HUDEP-2 (cell line): ENCODE results near the gene ZXDC.

Experiments used
- DNase-seq, 76 experiments: peaks; one replicate each; lab custom pipeline; 2025; ENCODE audit not compliant: unreplicated experiment in 76 of 76; lab: John Stamatoyannopoulos, UW

The ZXDC gene

GRCh38 chr3:126475413-126476114 lies at the start of gene ZXDC:
ZXDC (minus strand) TSS chr3:126475891; CDS start chr3:126475865, 26 bp downstream.
- peak in 74 of 76 experiments; percentile 20 to 95 (median 86) for DNase-seq

- no peak for DNase-seq
Observed at GRCh38 chr3:126525091-126525852, 49.6 kb upstream of the ZXDC start.

- DNase-seq, result peak in 1 of 76 experiments; percentile 26
Observed at GRCh38 chr3:126524429-126524988, 48.8 kb upstream of the ZXDC start.

- DNase-seq, result peak in 11 of 76 experiments; percentile 6 to 42 (median 19)
Observed at GRCh38 chr3:126523745-126524428, 48.2 kb upstream of the ZXDC start, which contains the start of gene CHST13. CHST13 (plus strand) TSS chr3:126524155; CDS start chr3:126524333, 178 bp downstream.

- peak in 24 of 76 experiments; percentile 7 to 44 (median 20) for DNase-seq
Observed at GRCh38 chr3:126522363-126522788, 46.7 kb upstream of the ZXDC start.

GRCh38 chr3:126521122-126521891 lies 45.6 kb upstream of the ZXDC start:
- DNase-seq, result no peak

GRCh38 chr3:126519506-126520455 lies 44.1 kb upstream of the ZXDC start:
- no peak for DNase-seq

- no peak for DNase-seq
Observed at GRCh38 chr3:126518779-126519177, 43.1 kb upstream of the ZXDC start.

- DNase-seq, result no peak
Observed at GRCh38 chr3:126517986-126518778, 42.5 kb upstream of the ZXDC start.

GRCh38 chr3:126517291-126517951 lies 41.7 kb upstream of the ZXDC start, which contains the start of gene UROC1:
UROC1 (minus strand) TSS chr3:126517773; CDS start chr3:126517719, 54 bp downstream.
- no peak for DNase-seq

GRCh38 chr3:126516936-126517290 lies 41.2 kb upstream of the ZXDC start:
- no peak for DNase-seq

- no peak for DNase-seq
Observed at GRCh38 chr3:126516152-126516935, 40.7 kb upstream of the ZXDC start.

GRCh38 chr3:126515066-126515706 lies 39.5 kb upstream of the ZXDC start:
- DNase-seq, result no peak

GRCh38 chr3:126514161-126514560 lies 38.5 kb upstream of the ZXDC start:
- no peak for DNase-seq

- no peak for DNase-seq
Observed at GRCh38 chr3:126512916-126513650, 37.4 kb upstream of the ZXDC start.

- peak in 1 of 76 experiments; percentile 10 for DNase-seq
Observed at GRCh38 chr3:126512026-126512425, 36.3 kb upstream of the ZXDC start.
